KMS-11 (cell line): ENCODE results near the gene ACAN.

Experiments
- H2AFZ ChIP-seq: fragments of 200-600 bp; sonication (generic); 2 replicates; pipeline ENCODE4 v1.6.1; 2016; ENCODE audit warnings: antibody characterized with exemption, mixed run types, low read depth
- H3K27ac ChIP-seq: fragments of 200-600 bp; sonication (generic); 2 replicates; pipeline ENCODE4 v1.6.1; 2016; ENCODE audit warnings: mild to moderate bottlenecking, mixed run types
- H3K27me3 ChIP-seq: fragments of 200-600 bp; sonication (generic); 2 replicates; pipeline ENCODE4 v1.6.1; 2017; ENCODE audit warnings: mild to moderate bottlenecking, low read depth, mixed run types, moderate library complexity; ENCODE audit not compliant: insufficient read depth
- H3K36me3 ChIP-seq: fragments of 200-600 bp; sonication (generic); 2 replicates; pipeline ENCODE4 v1.6.1; 2017; ENCODE audit warnings: mild to moderate bottlenecking, mixed run types; ENCODE audit not compliant: insufficient read depth
- H3K4me1 ChIP-seq: fragments of 200-600 bp; sonication (generic); 2 replicates; pipeline ENCODE4 v1.6.1; 2016; ENCODE audit warnings: mild to moderate bottlenecking, low read depth, mixed run types; ENCODE audit not compliant: poor library complexity, severe bottlenecking
- H3K4me2 ChIP-seq: fragments of 200-600 bp; sonication (generic); 2 replicates; pipeline ENCODE4 v1.7.0; 2016; ENCODE audit warnings: mild to moderate bottlenecking, mixed run types
- H3K4me3 ChIP-seq: fragments of 200-600 bp; sonication (generic); IDR thresholded peaks from 2 replicates; pipeline ENCODE4 v1.6.1; 2017; ENCODE audit warnings: low read depth, low read length, mixed read lengths; ENCODE audit not compliant: insufficient read depth
- H3K79me2 ChIP-seq: fragments of 200-600 bp; sonication (generic); 2 replicates; pipeline ENCODE4 v1.6.1; 2016; ENCODE audit warnings: low read depth, mixed run types; ENCODE audit not compliant: insufficient read depth
- H3K9ac ChIP-seq: fragments of 200-600 bp; sonication (generic); 2 replicates; pipeline ENCODE4 v1.6.1; 2016; ENCODE audit warnings: mild to moderate bottlenecking, mixed run types
- H4K20me1 ChIP-seq: fragments of 200-600 bp; sonication (generic); 2 replicates; pipeline ENCODE4 v1.6.1; 2016; ENCODE audit warnings: mild to moderate bottlenecking, mixed run types; ENCODE audit not compliant: insufficient read depth
- CTCF ChIP-seq: fragments of 200-600 bp; sonication (generic); conservative IDR thresholded peaks from 2 replicates; pipeline ENCODE4 v1.6.1; 2017; ENCODE audit warnings: low read depth, mild to moderate bottlenecking, antibody characterized with exemption, low read length, moderate library complexity, mixed read lengths

Gene ACAN

GRCh38 chr15:88838667-88839066 lies 35.4 kb downstream of the ACAN start:
- Histone ChIP-seq H3K27ac (no peak overlapping the region), H3K9ac (no peak overlapping the region), H2AFZ (no peak overlapping the region), H3K36me3 (no peaks in the 10 kb centered on the region), H4K20me1 (no peaks in the 10 kb centered on the region), H3K27me3 (no peaks in the 10 kb centered on the region), H3K4me2 (no peak overlapping the region), H3K4me1 (no peaks in the 10 kb centered on the region), H3K79me2 (no peaks in the 10 kb centered on the region), H3K4me3 (no peak overlapping the region)
- TF ChIP-seq CTCF, result no peak

GRCh38 chr15:88839146-88839545 lies 35.9 kb downstream of the ACAN start:
- no peak overlapping the region for H3K4me3 ChIP-seq
- no peaks in the 10 kb centered on the region for H3K27me3 ChIP-seq
- no peaks in the 10 kb centered on the region for H3K36me3 ChIP-seq
- no peaks in the 10 kb centered on the region for H4K20me1 ChIP-seq
- no peak overlapping the region for H3K9ac ChIP-seq
- TF ChIP-seq CTCF, result no peak
- H2AFZ ChIP-seq, result no peak overlapping the region
- H3K4me1 ChIP-seq, result no peaks in the 10 kb centered on the region
- H3K27ac ChIP-seq, result no peak overlapping the region
- no peak overlapping the region for H3K4me2 ChIP-seq
- no peaks in the 10 kb centered on the region for H3K79me2 ChIP-seq

GRCh38 chr15:88839961-88840360 lies 36.7 kb downstream of the ACAN start:
- Histone ChIP-seq H4K20me1 (no peaks in the 10 kb centered on the region), H3K36me3 (no peaks in the 10 kb centered on the region), H3K27ac (no peak overlapping the region), H3K4me2 (no peak overlapping the region), H3K4me3 (no peak overlapping the region), H3K79me2 (no peaks in the 10 kb centered on the region), H3K4me1 (no peaks in the 10 kb centered on the region), H3K27me3 (no peaks in the 10 kb centered on the region), H3K9ac (no peak overlapping the region), H2AFZ (no peak overlapping the region)
- no peak for TF ChIP-seq CTCF

- no peaks in the 10 kb centered on the region for H3K79me2 ChIP-seq
Measured at GRCh38 chr15:88841236-88841635, 38.0 kb downstream of the ACAN start.

More at GRCh38 chr15:88841236-88841635, 38.0 kb downstream of the ACAN start:
- Histone ChIP-seq H3K27ac (no peak overlapping the region), H3K4me3 (no peak overlapping the region), H2AFZ (no peak overlapping the region), H3K4me2 (no peak overlapping the region), H3K27me3 (no peaks in the 10 kb centered on the region), H3K36me3 (no peaks in the 10 kb centered on the region), H4K20me1 (no peaks in the 10 kb centered on the region), H3K9ac (no peak overlapping the region), H3K4me1 (no peaks in the 10 kb centered on the region)
- TF ChIP-seq CTCF, result no peak
